Measurements from ENCODE around the gene TENM4. TPM values are rescaled to one million over a fixed set of nuclear protein-coding genes. Genes with fewer than 3 reads are reported as not detected.

The TENM4 gene
- total RNA-seq, 1 experiment from 2014 or later: 0.39 TPM

GRCh38 chr11:79414041-79414440 is 26.8 kb downstream of the TENM4 start:
- peaks cover 3% of the 10 kb centered on the region; the same call in 1 of the 2 replicates for H3K27me3 ChIP-seq (ENCODE audit: control insufficient read depth, insufficient read depth, low read length)
- in situ Hi-C loops (cut with HindIII; ENCODE audit: low pct_unique_long_range_greater_than_20kb, low sequenced_read_pairs): no loop called here
- H3K36me3 ChIP-seq (ENCODE audit: control insufficient read depth, insufficient read depth, low read length): no peaks in the 10 kb centered on the region
- no peak for TF ChIP-seq TCF7L2 (IDR thresholded peaks at IDR 0.05; ENCODE audit: low read depth, low read length)
- TF ChIP-seq CTCF (IDR thresholded peaks at IDR 0.05): no peak
- no peak for TF ChIP-seq REST (IDR thresholded peaks at IDR 0.05; ENCODE audit: insufficient read depth in 1 of 2, low read depth in 2 of 2, low read length in 1 of 2)
- no peak for TF ChIP-seq POLR2AphosphoS5 (IDR thresholded peaks at IDR 0.05; ENCODE audit: low read depth, low read length)
- TF ChIP-seq SIN3A (IDR thresholded peaks at IDR 0.05; ENCODE audit: borderline replicate concordance, insufficient read depth, low read depth, low read length): no peak
- DNase-seq (ENCODE audit: low read depth, low spot score) (no peak), ATAC-seq (no peak)
- no TSS peak for BruUV-seq (replicated peaks)
- H3K9me3 ChIP-seq (ENCODE audit: control insufficient read depth, insufficient read depth, low read depth, low read length): no peaks in the 10 kb centered on the region
- H3K4me3 ChIP-seq (ENCODE audit: low read depth in 2 of 2, low read length in 2 of 2): no peak overlapping the region
- no peak overlapping the region for H3K27ac ChIP-seq (ENCODE audit: low read length)
- ChIA-PET POLR2A (no interaction called here), CTCF (no interaction called here)
- H3K4me1 ChIP-seq (ENCODE audit: control insufficient read depth, insufficient read depth, low read length): no peaks in the 10 kb centered on the region
- intact Hi-C loops (cut with micrococcal nuclease; ENCODE audit: unreplicated experiment): no loop called here

DNA sequence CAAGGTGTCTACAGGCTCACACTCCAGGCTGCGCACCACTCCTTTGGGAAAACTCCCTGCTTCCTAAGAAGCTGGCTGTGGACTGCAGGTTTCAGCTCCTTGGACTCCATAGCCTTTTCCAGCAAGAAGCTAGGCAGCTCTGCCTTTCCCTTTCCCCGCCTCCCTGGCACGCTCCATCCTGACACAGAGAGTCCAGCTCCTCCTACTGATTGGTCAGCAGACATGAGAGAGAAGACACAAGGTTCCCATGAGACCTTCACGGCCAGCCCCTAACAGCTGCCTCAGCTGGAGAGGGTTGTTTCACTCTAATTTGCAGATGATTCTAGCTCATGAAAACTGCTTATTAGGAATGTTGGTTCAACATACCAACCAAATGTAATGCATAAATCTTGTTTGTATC is 27.6 kb downstream of the TENM4 start:
- no peaks in the 10 kb centered on the region for H3K36me3 ChIP-seq (ENCODE audit: control insufficient read depth, insufficient read depth, low read length)
- in situ Hi-C loops (cut with HindIII; ENCODE audit: low pct_unique_long_range_greater_than_20kb, low sequenced_read_pairs) (no loop called here), intact Hi-C loops (cut with micrococcal nuclease; ENCODE audit: unreplicated experiment) (no loop called here)
- no peak for ATAC-seq
- DNase-seq (ENCODE audit: low read depth, low spot score): no peak
- peaks cover 3% of the 10 kb centered on the region; the same call in 1 of the 2 replicates for H3K27me3 ChIP-seq (ENCODE audit: control insufficient read depth, insufficient read depth, low read length)
- H3K4me1 ChIP-seq (ENCODE audit: control insufficient read depth, insufficient read depth, low read length): no peaks in the 10 kb centered on the region
- TF ChIP-seq POLR2AphosphoS5 (IDR thresholded peaks at IDR 0.05; ENCODE audit: low read depth, low read length): no peak
- TF ChIP-seq CTCF (IDR thresholded peaks at IDR 0.05): no peak
- no peak for TF ChIP-seq TCF7L2 (IDR thresholded peaks at IDR 0.05; ENCODE audit: low read depth, low read length)
- TF ChIP-seq REST (IDR thresholded peaks at IDR 0.05; ENCODE audit: insufficient read depth in 1 of 2, low read depth in 2 of 2, low read length in 1 of 2): no peak
- TF ChIP-seq SIN3A (IDR thresholded peaks at IDR 0.05; ENCODE audit: borderline replicate concordance, insufficient read depth, low read depth, low read length): no peak
- POLR2A ChIA-PET: no interaction called here
- CTCF ChIA-PET: no interaction called here
- no peak overlapping the region for H3K27ac ChIP-seq (ENCODE audit: low read length)
- no peak overlapping the region for H3K4me3 ChIP-seq (ENCODE audit: low read depth in 2 of 2, low read length in 2 of 2)
- H3K9me3 ChIP-seq (ENCODE audit: control insufficient read depth, insufficient read depth, low read depth, low read length): no peaks in the 10 kb centered on the region
- no TSS peak for BruUV-seq (replicated peaks)
